Psoas muscle (tissue), 8 donors: ENCODE results near the gene SLC14A1. TPM values are rescaled to one million over a fixed set of nuclear protein-coding genes. Genes with fewer than 3 reads are reported as not detected.

Experiments
- ATAC-seq, 4 donors: fragments of 200-7000 bp; cut with Tn5 transposase; one replicate each; pipeline ENCODE4 v1.9.1; 2020; ENCODE audit warnings: moderate library complexity in 3 of 4, mild to moderate bottlenecking in 2 of 4
- DNase-seq, 2 donors: peaks; one replicate each; pipeline ENCODE4 v3.0.0-alpha.2; 2020
- H3K27ac ChIP-seq: fragments of 200-600 bp; one replicate; pipeline ENCODE4 v1.8.0; 2022
- H3K27me3 ChIP-seq, 3 donors: fragments of 200-600 bp in 1 of 3; one replicate each; pipeline versions ENCODE4 v1.6.1 to v1.8.0; 2013 to 2022; ENCODE audit warnings: low read length in 2 of 3, mild to moderate bottlenecking in 2 of 3, moderate library complexity in 1 of 3; ENCODE audit not compliant: insufficient read depth in 3 of 3
- H3K36me3 ChIP-seq, 2 donors: fragments of 200-600 bp in 1 of 2; one replicate each; pipeline versions ENCODE4 v1.6.1 to v1.8.0; 2013 to 2022; ENCODE audit warnings: low read depth in 1 of 2, mild to moderate bottlenecking in 1 of 2, moderate library complexity in 1 of 2; ENCODE audit not compliant: insufficient read depth in 1 of 2
- H3K4me1 ChIP-seq: fragments of 200-600 bp; one replicate; pipeline ENCODE4 v1.8.0; 2022
- H3K4me3 ChIP-seq: fragments of 200-600 bp; one replicate; pipeline ENCODE4 v1.8.0; 2022; ENCODE audit warnings: mild to moderate bottlenecking
- H3K9me3 ChIP-seq: fragments of 200-600 bp; one replicate; pipeline ENCODE4 v1.8.0; 2022
- WGBS, 3 donors: extraction: QIAGEN DNeasy Blood & Tissue Kit; methylation state at CpG; one replicate each; pipeline versions ENCODE4 v1.1.6 to v1.1.7; 2013; 5-methylcytosine and 5-hydroxymethylcytosine counted together
- intact Hi-C, 2 donors: fragments of 100-400 bp; cut with DNase I; formaldehyde crosslinking; loops; one replicate each; pipeline versions ENCODE4 v1.11.0 to v1.14.2; 2022
- polyA plus RNA-seq, 3 donors: library from polyadenylated mRNA; stranded (reverse); fragments of 200-250 nt; gene quantifications; one replicate each; pipeline ENCODE4 v1.2.3, GENCODE V29; 2013
- total RNA-seq, 4 donors: library from RNA; stranded (reverse); fragmentation: NEBNext Ultra II Directional in 2 of 4; extraction: Animal tissue kit (Norgen Biotek cat#: 25700) in 2 of 4; gene quantifications; one replicate each; pipeline versions ENCODE4 v1.2.1 to v1.2.4, GENCODE V29; 2021 to 2023
- TF ChIP-seq, protein P1 (sequence below): fragments of 200-600 bp; IDR thresholded peaks from one replicate; pipeline ENCODE4 v1.8.0; 2022; ENCODE audit warnings: antibody characterized with exemption
- donor health status: healthy with polysubstance abuse.
- donor health status: DM: no; HTN: no; CAD: no; lungs with moderate emphysema.
- donor health status: Bipolar disorder and iron deficiency.
- donor health status: healthy.
- donor health status: DM: yes; HTN: yes; CAD: no.
- donor health status: DM: no; HTN: no; CAD: no.
- donor health status: DM: no; HTN: no; CAD: no.
- donor health status: DM: yes; HTN: yes; CAD: no.

The SLC14A1 gene
- total and polyA plus RNA-seq, 7 donors = 1.3 to 10.9 (median 4.8) TPM

DNA sequence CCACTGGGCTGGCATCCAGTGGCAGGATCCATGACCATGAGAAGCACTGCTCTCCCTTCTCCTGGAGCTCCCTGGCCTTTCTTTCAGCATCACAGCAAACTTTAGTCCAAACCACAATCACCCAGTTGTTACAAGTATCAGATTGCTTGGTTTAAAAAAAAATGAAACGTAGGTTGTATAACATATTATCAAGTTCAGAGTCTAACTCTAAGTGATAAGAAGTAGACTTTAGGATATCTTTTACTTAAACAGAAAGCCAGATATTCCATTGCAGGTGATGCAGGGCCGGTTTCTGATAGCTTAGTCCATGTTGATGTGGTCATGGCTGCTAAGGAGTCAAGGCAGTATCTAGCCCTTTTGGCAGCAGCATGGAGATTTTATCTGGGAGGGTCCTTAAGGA, 24.5 kb downstream of the SLC14A1 start:
- no peak for ATAC-seq
- no peak for DNase-seq
- no peaks in the 10 kb centered on the region for H3K36me3 ChIP-seq
- no peaks in the 10 kb centered on the region for H3K27me3 ChIP-seq
- H3K9me3 ChIP-seq = no peaks in the 10 kb centered on the region
- no peak overlapping the region for H3K4me3 ChIP-seq
- no peaks in the 10 kb centered on the region for H3K4me1 ChIP-seq
- TF ChIP-seq, protein P1, sequence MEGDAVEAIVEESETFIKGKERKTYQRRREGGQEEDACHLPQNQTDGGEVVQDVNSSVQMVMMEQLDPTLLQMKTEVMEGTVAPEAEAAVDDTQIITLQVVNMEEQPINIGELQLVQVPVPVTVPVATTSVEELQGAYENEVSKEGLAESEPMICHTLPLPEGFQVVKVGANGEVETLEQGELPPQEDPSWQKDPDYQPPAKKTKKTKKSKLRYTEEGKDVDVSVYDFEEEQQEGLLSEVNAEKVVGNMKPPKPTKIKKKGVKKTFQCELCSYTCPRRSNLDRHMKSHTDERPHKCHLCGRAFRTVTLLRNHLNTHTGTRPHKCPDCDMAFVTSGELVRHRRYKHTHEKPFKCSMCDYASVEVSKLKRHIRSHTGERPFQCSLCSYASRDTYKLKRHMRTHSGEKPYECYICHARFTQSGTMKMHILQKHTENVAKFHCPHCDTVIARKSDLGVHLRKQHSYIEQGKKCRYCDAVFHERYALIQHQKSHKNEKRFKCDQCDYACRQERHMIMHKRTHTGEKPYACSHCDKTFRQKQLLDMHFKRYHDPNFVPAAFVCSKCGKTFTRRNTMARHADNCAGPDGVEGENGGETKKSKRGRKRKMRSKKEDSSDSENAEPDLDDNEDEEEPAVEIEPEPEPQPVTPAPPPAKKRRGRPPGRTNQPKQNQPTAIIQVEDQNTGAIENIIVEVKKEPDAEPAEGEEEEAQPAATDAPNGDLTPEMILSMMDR = no peak
- intact Hi-C loops = no loop called here
- H3K27ac ChIP-seq = no peak overlapping the region
- WGBS, 3 donors = 38 to 43% (median 40%) methylated on average over 2 of the region's 2 CpGs

DNA sequence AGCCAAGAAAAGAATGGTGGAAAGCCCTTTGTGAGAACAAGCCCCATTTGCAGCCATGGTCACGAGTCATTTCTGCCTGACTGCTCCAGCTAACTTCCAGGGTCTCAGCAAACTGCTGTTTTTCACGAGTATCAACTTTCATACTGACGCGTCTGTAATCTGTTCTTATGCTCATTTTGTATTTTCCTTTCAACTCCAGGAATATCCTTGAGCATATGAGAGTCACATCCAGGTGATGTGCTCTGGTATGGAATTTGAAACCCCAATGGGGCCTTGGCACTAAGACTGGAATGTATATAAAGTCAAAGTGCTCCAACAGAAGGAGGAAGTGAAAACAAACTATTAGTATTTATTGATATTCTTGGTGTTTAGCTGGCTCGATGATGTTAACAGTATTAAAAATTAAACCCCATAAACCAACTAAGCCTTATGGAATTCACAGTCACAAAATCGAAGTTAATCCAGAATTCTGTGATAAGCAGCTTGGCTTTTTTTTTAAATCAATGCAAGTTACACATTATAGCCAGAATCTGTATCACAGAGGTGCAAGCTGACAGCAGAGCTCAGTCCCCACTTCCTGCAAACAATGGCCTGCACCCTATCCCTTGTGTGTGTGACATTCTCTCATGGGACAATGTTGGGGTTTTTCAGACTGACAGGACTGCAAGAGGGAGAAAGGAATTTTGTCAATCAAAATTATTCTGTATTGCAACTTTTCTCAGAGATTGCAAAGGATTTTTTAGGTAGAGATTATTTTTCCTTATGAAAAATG, 26.1 kb downstream of the SLC14A1 start:
- intact Hi-C loops = no loop called here
- Histone ChIP-seq H3K9me3 (no peaks in the 10 kb centered on the region), H3K27ac (no peak overlapping the region), H3K4me3 (no peak overlapping the region), H3K36me3 (no peaks in the 10 kb centered on the region), H3K27me3 (no peaks in the 10 kb centered on the region), H3K4me1 (no peaks in the 10 kb centered on the region)
- ATAC-seq = no peak
- WGBS, 3 donors = 33 to 47% (median 43%) methylated on average over 6 of the region's 6 CpGs
- no peak for DNase-seq
- TF ChIP-seq, protein P1 = no peak

DNA sequence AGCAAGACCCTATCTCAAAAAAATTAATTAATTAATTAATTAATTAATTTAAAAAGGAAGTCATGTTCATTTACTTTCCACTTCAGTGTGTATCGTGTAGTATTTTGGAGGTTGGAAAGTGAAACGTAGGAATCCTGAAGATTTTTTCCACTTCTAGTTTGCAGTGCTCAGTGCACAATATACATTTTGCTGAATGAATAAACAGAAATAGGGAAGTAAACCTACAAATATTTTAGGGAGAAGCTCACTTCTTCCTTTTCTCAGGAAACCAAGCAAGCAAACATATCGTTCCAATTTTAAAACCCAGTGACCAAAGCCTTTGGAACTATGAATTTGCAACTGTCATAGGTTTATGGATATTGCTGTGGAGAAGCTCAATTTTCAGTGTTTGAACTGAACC, 27.8 kb downstream of the SLC14A1 start:
- 78 to 87% (median 80%) methylated on average over 3 of the region's 3 CpGs for WGBS, 3 donors

DNA sequence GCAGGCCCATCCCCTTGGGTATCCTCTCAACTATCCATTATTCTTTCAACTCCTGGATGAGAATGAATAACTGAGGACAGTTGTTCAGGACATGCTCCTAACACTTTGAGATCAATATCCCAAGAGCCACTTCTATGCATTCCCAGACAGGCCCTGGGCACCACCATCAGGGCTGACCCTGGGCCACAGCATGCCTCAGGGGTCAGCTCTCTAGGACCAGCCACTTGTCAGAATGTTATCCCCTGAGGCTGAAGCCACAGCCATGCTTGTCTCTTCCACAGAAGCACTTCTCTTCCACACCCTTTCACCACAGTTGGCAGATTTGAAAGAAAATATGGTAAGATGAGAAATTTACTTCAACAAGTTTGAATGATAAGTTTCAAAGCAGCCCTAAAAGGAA, 28.7 kb downstream of the SLC14A1 start:
- Histone ChIP-seq H3K27me3 (no peaks in the 10 kb centered on the region), H3K27ac (no peak overlapping the region), H3K4me3 (no peak overlapping the region), H3K36me3 (no peaks in the 10 kb centered on the region), H3K4me1 (peaks cover 8% of the 10 kb centered on the region), H3K9me3 (no peaks in the 10 kb centered on the region)
- intact Hi-C loops = no loop called here
- ATAC-seq (no peak), DNase-seq (no peak)
- TF ChIP-seq, protein P1 = no peak

More for the DNA sequence above, 27.8 kb downstream of the SLC14A1 start:
- Histone ChIP-seq H3K4me3 (no peak overlapping the region), H3K9me3 (no peaks in the 10 kb centered on the region), H3K4me1 (peaks cover 8% of the 10 kb centered on the region), H3K36me3 (no peaks in the 10 kb centered on the region), H3K27me3 (no peaks in the 10 kb centered on the region), H3K27ac (no peak overlapping the region)
- ATAC-seq = no peak
- intact Hi-C loops = no loop called here
- TF ChIP-seq, protein P1 = no peak
- no peak for DNase-seq

DNA sequence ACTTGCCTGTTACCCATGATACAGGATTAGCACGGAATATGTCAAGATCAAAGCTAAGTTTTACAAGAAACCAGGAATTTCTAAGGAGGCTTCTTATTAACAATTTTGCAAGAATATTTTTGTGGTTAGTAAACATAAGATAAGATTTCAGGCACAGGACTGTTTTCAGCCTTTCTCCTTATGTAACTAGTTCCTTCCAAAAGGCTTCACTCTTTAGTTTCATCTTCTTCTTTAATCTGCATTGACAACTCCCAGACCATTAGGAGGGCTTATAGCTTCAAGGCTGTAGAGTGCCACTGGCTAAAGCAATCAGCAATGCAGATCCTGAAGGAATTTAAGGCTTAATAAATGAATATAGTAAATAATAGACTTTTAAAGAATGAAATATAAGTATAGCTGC, 29.3 kb downstream of the SLC14A1 start:
- H3K27me3 ChIP-seq = no peaks in the 10 kb centered on the region
- WGBS, 3 donors = 82 to 86% (median 84%) methylated on average over 1 of the region's 1 CpG
- no peak overlapping the region for H3K27ac ChIP-seq
- H3K4me3 ChIP-seq = no peak overlapping the region
- TF ChIP-seq, protein P1 = no peak
- intact Hi-C loops = no loop called here
- DNase-seq (no peak), ATAC-seq (no peak)
- no peaks in the 10 kb centered on the region for H3K9me3 ChIP-seq
- peaks cover 8% of the 10 kb centered on the region for H3K4me1 ChIP-seq
- H3K36me3 ChIP-seq = no peaks in the 10 kb centered on the region
